Fibroblast of gingiva (primary cell): ENCODE results near the gene USP21.

ENCODE experiments used
- DNase-seq: peaks from one replicate; pipeline ENCODE4 v3.0.0-alpha.2; 2011; ENCODE audit warnings: low read depth

USP21 gene

GRCh38 chr1:161171191-161171590 is 11.9 kb downstream of the USP21 start:
- DNase-seq, result no peak

DNA sequence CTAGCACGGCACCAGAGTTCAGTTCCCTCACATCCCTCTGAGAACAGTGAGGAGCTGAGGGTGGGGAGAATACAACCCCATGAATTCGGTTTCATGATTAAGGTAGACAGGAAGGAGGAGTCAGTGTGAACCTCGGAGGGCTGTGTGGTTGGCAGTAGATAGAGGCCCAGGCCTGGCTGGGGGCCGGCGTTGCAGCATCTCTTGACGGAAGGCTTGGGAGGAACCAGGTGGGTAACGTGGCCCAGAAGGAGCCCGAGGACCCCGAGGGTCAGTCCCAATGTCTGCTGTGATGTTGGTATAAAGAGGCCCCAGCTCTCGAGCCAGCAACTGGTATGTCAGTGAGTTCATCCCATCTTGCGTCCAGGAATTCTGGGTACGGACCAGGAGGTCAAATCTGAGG is 12.4 kb downstream of the USP21 start:
- no peak for DNase-seq

GRCh38 chr1:161172349-161172748 is 13.0 kb downstream of the USP21 start:
- DNase-seq, result no peak

GRCh38 chr1:161172776-161173376 is 13.6 kb downstream of the USP21 start:
- DNase-seq, result peak; percentile 99

- DNase-seq, result no peak
Observed at GRCh38 chr1:161173711-161174110, 14.4 kb downstream of the USP21 start.

- no peak for DNase-seq
Observed at GRCh38 chr1:161174911-161175310, 15.6 kb downstream of the USP21 start.

DNA sequence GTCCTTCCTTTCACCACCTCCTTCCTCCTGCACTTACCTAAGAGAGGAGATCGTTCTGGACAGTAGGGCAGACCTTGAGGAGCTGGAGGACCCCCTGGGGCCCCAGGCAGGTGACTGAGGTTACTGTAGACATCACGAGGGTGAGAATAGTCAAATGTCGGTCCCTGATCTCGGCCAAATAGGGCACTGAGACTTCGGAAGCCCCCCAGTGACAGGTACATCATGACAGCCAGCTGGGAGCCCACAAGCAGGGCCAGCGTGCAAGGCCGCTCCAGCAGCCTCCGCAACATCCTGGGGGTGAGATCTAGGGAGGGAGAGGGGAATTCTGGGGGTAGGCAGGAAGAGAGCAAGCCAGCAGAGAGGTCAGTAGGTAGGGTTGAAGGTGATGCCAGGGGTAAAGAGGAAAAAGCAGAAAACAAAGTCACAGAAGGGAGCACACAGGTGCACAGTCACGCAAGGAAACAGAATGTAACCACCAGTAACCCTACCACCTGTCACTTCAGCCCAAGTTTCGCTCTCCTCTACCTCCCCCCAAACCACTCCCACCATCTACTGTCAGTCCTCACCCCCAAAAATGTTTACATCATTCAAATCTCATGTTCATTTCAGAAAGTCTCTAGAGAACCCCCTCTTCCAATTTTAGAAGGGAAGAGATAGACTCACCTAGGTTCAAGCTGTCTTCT is 16.6 kb downstream of the USP21 start:
- DNase-seq, result no peak

DNA sequence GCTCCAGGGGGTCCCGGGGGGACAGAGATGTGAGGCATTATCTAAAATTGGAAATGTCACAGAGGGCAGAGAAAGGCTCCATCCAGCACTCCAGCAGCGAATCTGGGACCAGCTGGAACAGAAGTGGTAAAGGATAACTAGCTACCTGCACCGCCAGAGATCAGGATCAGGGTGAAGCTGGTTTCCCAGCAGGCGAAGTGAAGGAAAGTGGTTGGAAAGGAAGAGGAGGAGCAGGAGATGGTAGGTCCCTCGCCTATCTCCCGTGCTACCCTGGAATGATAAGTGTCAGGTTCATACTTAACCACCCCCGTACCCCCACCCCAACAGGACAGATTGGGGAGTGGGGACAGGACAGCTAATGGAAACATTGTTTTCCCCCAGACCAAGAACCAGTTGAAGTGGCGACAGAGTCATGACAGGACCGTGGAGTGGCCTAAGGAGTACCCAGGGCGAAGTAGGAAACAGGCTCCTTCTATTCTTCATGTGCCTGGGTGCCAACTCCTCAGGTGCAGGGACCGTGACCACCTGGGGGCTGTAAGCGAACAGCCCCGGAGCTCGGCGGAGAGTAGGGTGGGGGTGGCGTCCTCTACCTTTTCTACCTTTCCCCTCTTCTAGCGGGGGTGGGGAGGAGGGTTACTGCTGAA is 17.3 kb downstream of the USP21 start:
- DNase-seq, result no peak

GRCh38 chr1:161177112-161177935 is 18.0 kb downstream of the USP21 start, which contains the start of gene B4GALT3:
TSS of gene B4GALT3 (minus strand) at chr1:161177507. CDS start at chr1:161176060, 1,447 bp downstream.
- DNase-seq, result peak; percentile 68

- DNase-seq, result no peak
Observed at GRCh38 chr1:161177936-161178244, 18.6 kb downstream of the USP21 start.

GRCh38 chr1:161179698-161180097 is 20.4 kb downstream of the USP21 start:
- DNase-seq, result no peak

GRCh38 chr1:161180639-161181038 is 21.3 kb downstream of the USP21 start:
- no peak for DNase-seq

DNA sequence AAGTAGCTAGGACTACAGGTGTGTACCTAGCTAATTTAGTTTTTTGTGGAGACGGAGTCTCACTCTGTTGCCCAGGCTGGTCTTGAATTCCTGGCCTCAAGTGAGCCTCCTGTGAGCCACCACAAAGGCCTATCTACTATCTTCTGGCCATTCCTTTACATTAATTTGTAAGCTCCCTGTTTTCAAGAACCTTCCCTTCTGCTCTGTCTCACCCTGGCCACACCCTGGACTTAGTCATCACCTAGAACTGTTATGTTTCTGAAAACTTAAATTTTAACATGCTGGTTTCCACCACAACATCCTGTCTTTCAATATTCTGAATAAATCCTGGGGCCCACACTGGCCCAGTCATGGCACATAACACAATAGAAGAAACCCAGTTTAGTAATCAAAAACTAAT is 22.9 kb downstream of the USP21 start:
- DNase-seq, result no peak

GRCh38 chr1:161185282-161185682 is 26.0 kb downstream of the USP21 start:
- DNase-seq, result peak; percentile 70

- DNase-seq, result no peak
Observed at GRCh38 chr1:161185732-161186311, 26.5 kb downstream of the USP21 start.

GRCh38 chr1:161187311-161187710 is 28.0 kb downstream of the USP21 start:
- no peak for DNase-seq

GRCh38 chr1:161188381-161188780 is 29.1 kb downstream of the USP21 start:
- DNase-seq, result no peak

DNA sequence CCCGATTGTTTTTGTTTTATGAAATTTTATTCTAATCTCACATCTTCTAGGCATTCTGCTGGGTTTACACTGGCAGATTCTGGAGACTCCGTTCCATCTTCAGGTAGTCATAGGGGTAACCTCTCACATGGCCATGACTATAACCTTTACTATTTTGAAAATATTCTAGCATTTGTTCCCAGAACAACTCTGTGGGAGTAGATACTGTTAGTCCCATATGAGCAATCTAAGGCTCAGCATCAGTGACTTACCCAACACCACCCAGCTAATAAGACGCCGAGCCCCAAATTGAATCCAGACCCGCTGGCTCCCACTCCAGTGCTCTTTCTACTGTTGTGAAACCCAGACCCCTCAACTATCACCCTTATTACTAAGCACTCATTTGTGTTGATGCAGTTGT is 29.7 kb downstream of the USP21 start:
- peak; percentile 94 for DNase-seq

DNA sequence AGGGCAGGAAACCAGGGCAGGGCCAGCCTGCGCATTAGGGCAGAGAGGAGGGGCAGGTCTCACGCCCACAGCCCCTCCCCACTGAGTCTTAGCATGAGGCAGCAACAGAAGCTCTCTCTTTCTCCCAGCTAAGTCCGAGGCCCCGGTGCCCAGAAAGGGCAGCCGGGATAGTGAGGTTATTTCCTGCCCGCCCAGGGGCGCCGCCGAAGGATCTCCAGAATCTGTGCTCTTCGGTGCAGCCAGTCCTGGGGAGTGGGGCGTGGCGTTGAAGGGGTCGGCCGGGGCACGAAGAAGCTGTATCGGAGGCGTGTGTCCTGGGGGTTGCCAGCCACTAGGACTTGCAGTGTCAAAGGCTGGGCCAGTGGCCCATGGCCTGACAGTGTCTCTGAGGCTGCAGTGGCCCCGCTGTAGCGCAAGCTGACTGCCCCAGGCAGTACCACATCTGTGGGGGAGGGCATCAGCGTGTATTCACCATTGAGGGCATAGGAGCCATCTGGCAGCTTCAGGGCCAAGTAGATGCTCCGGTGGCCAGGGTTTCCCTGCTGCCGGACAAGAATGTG is 31.7 kb downstream of the USP21 start:
- DNase-seq, result no peak

- no peak for DNase-seq
Observed at GRCh38 chr1:161191971-161192370, 32.7 kb downstream of the USP21 start.

DNA sequence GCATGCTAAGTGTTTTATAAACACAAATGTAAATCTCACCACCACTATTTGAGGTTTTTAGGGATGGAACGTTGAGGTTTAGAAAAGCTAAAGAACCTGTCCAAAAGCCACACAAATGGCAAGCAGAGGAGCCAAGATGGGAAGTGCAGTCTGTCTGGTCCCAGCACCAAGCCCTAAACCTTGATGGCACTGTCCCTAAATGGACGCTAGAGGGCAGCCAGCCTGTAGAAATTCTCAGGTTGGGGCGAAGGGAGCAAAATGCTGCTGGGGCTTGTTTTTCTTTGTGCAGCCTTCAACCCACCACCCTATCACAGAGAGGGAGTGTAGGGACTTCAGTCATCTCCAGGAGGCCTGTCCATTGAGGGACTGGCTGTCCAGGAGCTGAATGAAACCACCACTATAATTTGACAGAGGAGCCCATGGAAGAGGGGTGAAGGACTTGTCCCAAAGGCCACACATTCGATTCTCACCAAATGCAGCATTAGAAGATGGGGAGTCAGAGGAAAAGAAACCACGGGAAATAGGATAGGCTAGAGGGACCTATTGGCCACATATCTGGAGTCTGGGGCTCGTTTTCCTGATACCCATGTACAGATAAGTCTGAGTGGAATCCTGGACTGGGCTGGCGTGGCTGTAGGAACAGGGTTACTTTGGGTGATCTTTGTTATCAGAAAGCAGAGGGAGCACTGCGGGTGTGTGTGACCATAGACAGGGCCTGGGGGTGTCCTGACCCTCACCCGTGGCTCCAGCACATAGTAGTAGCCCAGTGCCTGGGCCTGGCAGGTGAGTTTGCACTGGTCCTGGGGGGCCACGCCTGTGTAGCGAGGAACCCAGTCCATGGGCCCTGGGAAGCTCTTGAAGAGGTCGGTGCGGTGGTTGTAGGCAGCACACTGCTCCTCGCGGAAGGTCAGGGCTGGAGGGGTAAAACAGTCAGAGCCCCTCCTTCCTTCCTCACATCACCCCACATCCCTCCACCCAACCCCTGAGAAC is 33.5 kb downstream of the USP21 start:
- DNase-seq, result peak; percentile 66
